ENCODE results near the gene RNF182.

GRCh38 chr6:13914351-13914750, 10.4 kb upstream of the RNF182 start:
- no peak for TF ChIP-seq POLR2A (IDR thresholded peaks at IDR 0.05)
- TF ChIP-seq CTCF (IDR thresholded peaks at IDR 0.05), result no peak

All from lower leg skin (tissue), 3 donors.